HL-60 (cell line): ENCODE results near the gene WBP2.

Experiments used
- DNase-seq, 2 experiments: peaks; one replicate each; pipeline ENCODE4 v3.0.0-alpha.2; 2010 to 2020; ENCODE audit warnings: low read depth in 1 of 2, low spot score in 1 of 2
- H3K27ac ChIP-seq: fragments of 250-450 bp; sonication (Bioruptor Pico); replicated peaks from 2 replicates; pipeline ENCODE4 v1.5.1; 2020; ENCODE audit warnings: mild to moderate bottlenecking, moderate library complexity
- H3K27me3 ChIP-seq: fragments of 250-450 bp; sonication (Bioruptor Pico); 2 replicates; pipeline ENCODE4 v1.5.1; 2021; ENCODE audit warnings: mild to moderate bottlenecking, moderate library complexity; ENCODE audit not compliant: insufficient read depth, poor library complexity, severe bottlenecking
- H3K4me3 ChIP-seq: replicated peaks from 2 replicates; pipeline ENCODE4 v1.5.1; 2011; ENCODE audit warnings: mild to moderate bottlenecking, control low read depth, low read length; ENCODE audit not compliant: insufficient read depth
- GABPA ChIP-seq: IDR thresholded peaks from 2 replicates; pipeline ENCODE4 v1.6.1; 2012; ENCODE audit warnings: low read depth
- POLR2AphosphoS5 ChIP-seq: IDR thresholded peaks from 2 replicates; pipeline ENCODE4 v1.6.1; 2012; ENCODE audit warnings: low read depth
- SPI1 ChIP-seq: IDR thresholded peaks from 2 replicates; pipeline ENCODE4 v1.6.1; 2012; ENCODE audit warnings: low read depth, mild to moderate bottlenecking, borderline replicate concordance
- TF ChIP-seq, protein P1 (sequence below): IDR thresholded peaks from one replicate; pipeline ENCODE4 v1.5.1; 2011; ENCODE audit warnings: low read length, control low read depth, inconsistent platforms; ENCODE audit not compliant: insufficient read depth
- TF ChIP-seq, protein P2 (sequence below): IDR thresholded peaks from 2 replicates; pipeline ENCODE4 v1.6.1; 2012; ENCODE audit warnings: low read depth; ENCODE audit not compliant: insufficient replicate concordance

Gene WBP2

DNA sequence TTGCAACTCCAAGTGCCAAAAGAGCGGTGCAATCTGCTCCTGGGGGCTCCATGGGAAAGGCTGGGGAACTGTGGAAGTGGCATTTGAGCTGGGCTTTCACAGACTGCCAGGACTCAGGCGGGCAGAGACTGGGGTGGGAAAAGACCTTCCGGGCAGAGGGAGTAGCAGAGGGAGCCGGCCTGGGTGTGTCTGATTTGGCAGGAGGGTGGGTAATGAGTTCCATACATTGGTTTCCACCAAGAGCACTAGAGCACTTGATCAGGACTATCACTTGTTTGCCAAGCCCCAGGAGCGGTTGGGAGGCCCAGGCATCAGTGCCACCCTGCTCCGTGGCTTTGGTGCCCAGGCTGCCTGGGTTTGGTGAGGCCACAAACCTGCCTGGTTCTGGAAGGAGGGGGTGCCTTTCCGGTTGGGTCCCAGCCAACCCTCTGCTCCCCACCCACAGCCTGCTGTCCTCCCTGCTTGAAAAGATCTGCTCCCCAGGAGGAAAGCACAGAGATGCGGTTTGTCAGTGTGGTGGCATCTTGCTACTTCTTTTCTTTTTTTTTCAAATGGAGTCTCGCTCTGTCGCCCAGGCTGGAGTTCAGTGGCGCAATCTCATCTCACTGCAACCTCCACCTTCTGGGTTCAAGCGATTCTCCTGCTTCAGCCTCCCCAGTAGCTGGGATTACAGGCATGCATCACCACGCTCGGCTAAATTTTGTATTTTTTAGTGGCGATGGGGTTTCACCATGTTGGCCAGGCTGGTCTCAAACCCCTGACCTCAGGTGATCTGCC, 26.7 kb upstream of the WBP2 start:
- H3K4me3 ChIP-seq = no peak overlapping the region
- DNase-seq = no peak
- peaks cover 9% of the 10 kb centered on the region for H3K27me3 ChIP-seq
- H3K27ac ChIP-seq = no peak overlapping the region
- TF ChIP-seq SPI1 (no peak), POLR2AphosphoS5 (no peak), GABPA (no peak)
- TF ChIP-seq, protein P1, sequence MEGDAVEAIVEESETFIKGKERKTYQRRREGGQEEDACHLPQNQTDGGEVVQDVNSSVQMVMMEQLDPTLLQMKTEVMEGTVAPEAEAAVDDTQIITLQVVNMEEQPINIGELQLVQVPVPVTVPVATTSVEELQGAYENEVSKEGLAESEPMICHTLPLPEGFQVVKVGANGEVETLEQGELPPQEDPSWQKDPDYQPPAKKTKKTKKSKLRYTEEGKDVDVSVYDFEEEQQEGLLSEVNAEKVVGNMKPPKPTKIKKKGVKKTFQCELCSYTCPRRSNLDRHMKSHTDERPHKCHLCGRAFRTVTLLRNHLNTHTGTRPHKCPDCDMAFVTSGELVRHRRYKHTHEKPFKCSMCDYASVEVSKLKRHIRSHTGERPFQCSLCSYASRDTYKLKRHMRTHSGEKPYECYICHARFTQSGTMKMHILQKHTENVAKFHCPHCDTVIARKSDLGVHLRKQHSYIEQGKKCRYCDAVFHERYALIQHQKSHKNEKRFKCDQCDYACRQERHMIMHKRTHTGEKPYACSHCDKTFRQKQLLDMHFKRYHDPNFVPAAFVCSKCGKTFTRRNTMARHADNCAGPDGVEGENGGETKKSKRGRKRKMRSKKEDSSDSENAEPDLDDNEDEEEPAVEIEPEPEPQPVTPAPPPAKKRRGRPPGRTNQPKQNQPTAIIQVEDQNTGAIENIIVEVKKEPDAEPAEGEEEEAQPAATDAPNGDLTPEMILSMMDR = no peak
- TF ChIP-seq, protein P2, sequence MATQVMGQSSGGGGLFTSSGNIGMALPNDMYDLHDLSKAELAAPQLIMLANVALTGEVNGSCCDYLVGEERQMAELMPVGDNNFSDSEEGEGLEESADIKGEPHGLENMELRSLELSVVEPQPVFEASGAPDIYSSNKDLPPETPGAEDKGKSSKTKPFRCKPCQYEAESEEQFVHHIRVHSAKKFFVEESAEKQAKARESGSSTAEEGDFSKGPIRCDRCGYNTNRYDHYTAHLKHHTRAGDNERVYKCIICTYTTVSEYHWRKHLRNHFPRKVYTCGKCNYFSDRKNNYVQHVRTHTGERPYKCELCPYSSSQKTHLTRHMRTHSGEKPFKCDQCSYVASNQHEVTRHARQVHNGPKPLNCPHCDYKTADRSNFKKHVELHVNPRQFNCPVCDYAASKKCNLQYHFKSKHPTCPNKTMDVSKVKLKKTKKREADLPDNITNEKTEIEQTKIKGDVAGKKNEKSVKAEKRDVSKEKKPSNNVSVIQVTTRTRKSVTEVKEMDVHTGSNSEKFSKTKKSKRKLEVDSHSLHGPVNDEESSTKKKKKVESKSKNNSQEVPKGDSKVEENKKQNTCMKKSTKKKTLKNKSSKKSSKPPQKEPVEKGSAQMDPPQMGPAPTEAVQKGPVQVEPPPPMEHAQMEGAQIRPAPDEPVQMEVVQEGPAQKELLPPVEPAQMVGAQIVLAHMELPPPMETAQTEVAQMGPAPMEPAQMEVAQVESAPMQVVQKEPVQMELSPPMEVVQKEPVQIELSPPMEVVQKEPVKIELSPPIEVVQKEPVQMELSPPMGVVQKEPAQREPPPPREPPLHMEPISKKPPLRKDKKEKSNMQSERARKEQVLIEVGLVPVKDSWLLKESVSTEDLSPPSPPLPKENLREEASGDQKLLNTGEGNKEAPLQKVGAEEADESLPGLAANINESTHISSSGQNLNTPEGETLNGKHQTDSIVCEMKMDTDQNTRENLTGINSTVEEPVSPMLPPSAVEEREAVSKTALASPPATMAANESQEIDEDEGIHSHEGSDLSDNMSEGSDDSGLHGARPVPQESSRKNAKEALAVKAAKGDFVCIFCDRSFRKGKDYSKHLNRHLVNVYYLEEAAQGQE = no peak

DNA sequence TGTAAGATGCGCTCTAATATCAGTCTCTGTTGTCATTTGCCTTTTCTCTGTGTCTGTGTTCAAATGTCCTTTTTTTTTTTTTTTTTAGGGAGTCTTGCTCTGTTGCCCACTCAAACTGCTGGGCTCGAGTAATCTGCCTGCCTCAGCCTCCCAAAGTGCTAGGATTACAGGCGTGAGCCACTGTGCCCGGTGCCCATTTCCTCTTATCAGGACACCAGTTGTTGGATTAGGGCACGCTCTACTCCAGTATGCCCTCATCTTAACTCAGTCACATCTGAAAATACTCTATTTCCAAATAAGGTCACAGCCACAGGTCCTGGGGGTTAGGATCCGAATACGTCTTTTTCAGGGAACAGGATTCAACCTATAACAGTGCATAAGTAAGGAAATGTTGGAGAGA, 25.1 kb upstream of the WBP2 start:
- no peak overlapping the region for H3K27ac ChIP-seq
- no peak overlapping the region for H3K4me3 ChIP-seq

DNA sequence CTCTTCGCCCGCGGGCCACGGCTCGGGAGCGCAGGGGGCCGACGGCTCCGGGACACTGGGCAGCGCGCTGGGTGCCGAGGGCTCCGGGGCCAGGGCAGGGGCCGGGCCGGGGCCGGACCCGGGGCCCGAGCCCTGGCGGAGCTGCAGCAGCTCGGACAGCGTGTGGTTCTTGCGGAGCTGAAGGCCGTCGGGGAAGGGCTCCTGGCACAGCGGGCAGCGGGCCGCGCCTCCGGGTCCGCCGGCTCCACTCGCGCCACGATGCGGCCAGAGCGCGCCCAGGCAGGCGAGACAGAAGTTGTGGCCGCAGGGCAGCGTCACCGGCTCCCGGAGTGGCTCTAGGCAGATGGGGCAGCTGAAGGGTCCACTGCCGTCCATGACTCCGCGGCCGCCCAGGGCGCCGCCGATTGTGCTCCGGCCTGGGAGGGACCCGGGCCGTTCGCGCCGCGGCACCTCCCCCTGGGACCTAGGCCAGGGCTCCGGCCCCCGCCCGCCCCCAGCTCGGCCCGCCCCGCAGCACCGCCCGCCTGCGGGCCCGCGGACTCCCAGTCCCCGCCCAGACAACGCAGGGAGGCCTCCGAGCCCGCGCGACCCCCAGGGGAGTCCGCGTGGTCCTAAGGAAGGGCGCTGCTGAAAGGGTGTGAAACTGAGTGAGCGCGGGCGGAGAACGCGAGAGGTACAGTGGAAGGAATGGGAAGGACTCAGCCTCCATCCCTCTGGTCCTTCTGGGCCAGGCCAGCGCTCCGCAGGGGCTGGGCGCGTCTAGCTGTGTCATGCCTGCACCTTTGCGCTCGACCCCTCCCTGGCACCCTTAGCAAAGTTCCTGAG, 23.3 kb upstream of the WBP2 start, which contains the start of gene TRIM47:
Gene TRIM47, minus strand, starts transcription at position 408 of the 825 bp plus-strand sequence. Its CDS starts 33 bp downstream, at position 375.
- no peak for TF ChIP-seq GABPA
- TF ChIP-seq, protein P2 = no peak
- no peak for TF ChIP-seq POLR2AphosphoS5
- TF ChIP-seq, protein P1 = no peak
- no peak for TF ChIP-seq SPI1
- DNase-seq = no peak
- Histone ChIP-seq H3K4me3 (no peak within 1 kb of the TSS; the same call in 1 of the 2 replicates), H3K27me3 (peaks cover 9% of the 10 kb centered on the region), H3K27ac (no peak within 1 kb of the TSS)

More for the DNA sequence above, 25.1 kb upstream of the WBP2 start:
- DNase-seq = no peak
- TF ChIP-seq, protein P1 = no peak
- no peak for TF ChIP-seq SPI1
- TF ChIP-seq, protein P2 = no peak
- TF ChIP-seq POLR2AphosphoS5 = no peak
- TF ChIP-seq GABPA = no peak
- H3K27me3 ChIP-seq = peaks cover 9% of the 10 kb centered on the region
